PFSK-1 (cell line): ENCODE data around the gene ZEB2.

ENCODE experiments used
- FOXP2 ChIP-seq: optimal IDR thresholded peaks from 2 replicates; pipeline ENCODE3; 2011; ENCODE audit warnings: borderline replicate concordance, control low read depth, inconsistent platforms; ENCODE audit not compliant: insufficient read depth; ENCODE audit errors: extremely low read length, extremely low read depth
- POLR2AphosphoS5 ChIP-seq: IDR thresholded peaks from 2 replicates; pipeline ENCODE4 v1.6.1; 2012; ENCODE audit warnings: low read depth, mild to moderate bottlenecking, control low read depth, low read length, moderate library complexity
- REST ChIP-seq, 2 experiments: IDR thresholded peaks; 2 replicates each; pipeline versions ENCODE4 v1.6.1 to v1.8.0; 2011 to 2012; ENCODE audit warnings: low read depth in 2 of 2, low read length in 2 of 2, control low read depth in 1 of 2, inconsistent platforms in 1 of 2, mild to moderate bottlenecking in 1 of 2, moderate library complexity in 1 of 2; ENCODE audit not compliant: insufficient read depth in 1 of 2
- SIN3A ChIP-seq: IDR thresholded peaks from 2 replicates; pipeline ENCODE4 v1.6.1; 2012; ENCODE audit warnings: mild to moderate bottlenecking, low read length, moderate library complexity, borderline replicate concordance; ENCODE audit not compliant: insufficient read depth
- TAF1 ChIP-seq: IDR thresholded peaks from 2 replicates; pipeline ENCODE4 v1.6.1; 2012; ENCODE audit warnings: low read length, control low read depth, borderline replicate concordance; ENCODE audit not compliant: insufficient read depth

The ZEB2 gene

DNA sequence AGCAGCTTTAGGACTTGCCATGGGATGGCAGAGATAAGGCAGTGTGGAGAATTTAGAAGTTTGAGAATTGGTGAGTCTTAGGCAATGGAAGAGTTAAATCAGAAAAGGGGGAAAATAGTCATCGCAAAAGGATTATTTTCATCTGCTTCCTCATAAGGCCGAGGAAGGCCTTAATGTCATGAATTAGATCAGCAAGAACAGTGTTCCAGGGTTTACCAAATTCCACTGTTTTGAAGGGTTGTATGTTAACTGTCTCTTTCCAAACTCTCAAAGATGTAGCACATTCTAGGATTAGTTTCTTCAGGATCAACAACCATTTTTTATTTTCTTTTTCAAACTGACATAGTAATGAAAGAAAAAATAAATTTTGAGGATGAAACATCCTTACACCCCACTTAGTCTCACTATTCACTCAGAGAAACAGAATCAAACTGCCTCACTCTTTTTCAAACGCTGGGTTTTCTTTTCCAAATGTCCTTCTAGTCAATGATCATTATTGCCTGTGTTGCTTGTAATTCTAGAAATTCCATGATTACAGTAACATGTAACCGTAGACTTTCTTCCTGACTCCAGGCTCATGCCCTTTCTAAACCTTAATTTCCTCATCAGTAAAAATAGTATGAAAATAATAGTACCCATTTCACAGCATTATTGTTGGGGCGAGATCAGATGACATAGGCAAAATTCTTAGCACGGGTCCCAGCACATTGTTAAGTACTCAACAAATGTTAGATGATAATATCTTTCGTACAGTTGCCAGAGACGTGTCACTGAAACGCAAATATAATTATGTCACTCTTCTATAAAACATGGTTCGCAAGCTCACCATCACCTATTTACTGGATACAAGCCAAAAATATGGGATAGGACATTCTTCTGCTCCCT, 23.6 kb downstream of the ZEB2 start:
- TF ChIP-seq SIN3A, result no peak
- no peak for TF ChIP-seq FOXP2

GRCh38 chr2:144495227-144496091, 24.5 kb downstream of the ZEB2 start:
- TF ChIP-seq POLR2AphosphoS5 (no peak), REST (IDR thresholded peaks at IDR 0.05; ENCODE audit: insufficient read depth in 1 of 2, low read depth in 2 of 2, low read length in 2 of 2) (no peak), SIN3A (no peak), TAF1 (no peak), FOXP2 (no peak)

DNA sequence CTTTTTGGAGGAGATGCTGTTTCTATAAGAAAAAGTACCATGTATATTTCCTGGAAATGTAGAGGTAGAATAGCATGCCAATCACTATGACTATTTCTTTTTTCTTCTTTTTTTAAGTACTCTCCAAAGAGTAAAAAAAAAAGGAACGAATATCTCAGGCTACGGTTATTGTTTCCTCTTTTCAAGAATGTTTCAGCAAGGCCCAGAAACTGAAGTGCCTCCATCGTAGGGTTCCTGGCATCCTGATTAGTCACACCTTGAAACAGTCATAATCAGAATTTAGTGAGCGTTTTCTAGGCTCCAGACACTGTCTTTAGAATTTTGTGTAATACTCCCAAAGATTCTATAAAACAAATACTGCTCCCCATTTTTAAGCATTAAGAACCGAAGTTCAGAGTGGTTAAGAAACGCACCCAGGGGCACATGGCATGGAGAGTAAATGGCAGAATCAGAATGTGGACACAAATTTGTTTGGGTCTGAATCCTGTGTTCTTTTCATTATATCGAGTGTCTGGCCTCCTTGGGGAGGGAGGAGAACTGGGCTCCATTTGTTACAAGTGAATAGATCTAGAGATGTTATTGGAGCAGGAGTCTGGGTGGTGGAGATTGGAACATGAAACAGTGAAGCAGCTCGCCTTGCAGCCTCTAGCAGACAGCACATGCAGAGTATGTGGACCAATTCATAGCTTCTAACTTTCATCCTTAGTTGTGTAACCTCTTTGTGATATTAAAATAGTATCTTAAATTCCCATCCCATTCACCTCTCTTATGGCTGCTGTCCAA, 26.7 kb downstream of the ZEB2 start:
- no peak for TF ChIP-seq SIN3A
- TF ChIP-seq REST (IDR thresholded peaks at IDR 0.05; ENCODE audit: insufficient read depth in 1 of 2, low read depth in 2 of 2, low read length in 2 of 2), result no peak
- TF ChIP-seq TAF1, result no peak
- no peak for TF ChIP-seq FOXP2
- no peak for TF ChIP-seq POLR2AphosphoS5

DNA sequence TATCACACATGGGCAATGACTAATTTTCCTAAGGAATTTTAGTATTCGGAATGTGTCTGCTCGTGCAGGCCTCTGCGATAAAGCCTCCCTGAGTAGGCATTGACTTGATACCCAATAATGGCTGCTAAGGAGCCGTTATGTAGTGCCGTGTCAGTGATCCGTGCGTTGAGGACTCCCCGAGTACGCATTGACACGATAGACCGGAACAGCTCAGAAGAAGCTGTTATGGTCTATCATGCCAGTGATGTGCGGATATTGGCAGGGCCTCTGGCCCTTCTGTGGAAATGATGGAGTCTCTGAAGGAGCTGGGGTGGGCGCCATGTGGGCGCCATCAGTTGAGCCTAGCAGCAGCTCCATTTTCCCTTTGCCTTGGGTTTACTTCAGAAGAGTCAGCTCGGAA, 29.1 kb downstream of the ZEB2 start:
- TF ChIP-seq SIN3A (no peak), REST (IDR thresholded peaks at IDR 0.05; ENCODE audit: insufficient read depth in 1 of 2, low read depth in 2 of 2, low read length in 2 of 2) (no peak), TAF1 (no peak), POLR2AphosphoS5 (no peak), FOXP2 (no peak)

DNA sequence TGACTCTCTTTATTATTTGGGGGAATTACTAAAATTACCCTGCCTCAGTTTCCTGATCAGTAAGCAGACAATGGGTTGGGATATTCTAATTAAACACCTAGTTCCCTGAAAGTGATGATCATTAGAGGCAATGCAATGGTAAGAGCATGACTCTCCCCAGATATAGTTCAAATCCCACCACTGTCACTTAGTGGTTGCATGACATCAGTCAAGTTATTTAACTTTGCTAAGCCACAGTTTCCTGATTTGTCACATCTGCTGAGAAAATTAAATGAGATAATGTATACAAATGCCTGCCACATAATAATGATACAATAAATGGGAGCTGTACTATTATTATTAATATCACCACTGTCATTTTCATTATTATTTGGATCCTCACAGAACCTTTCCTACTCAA, 29.9 kb downstream of the ZEB2 start:
- no peak for TF ChIP-seq POLR2AphosphoS5
